ENCODE data around the gene ERF. TPM values are rescaled to one million over a fixed set of nuclear protein-coding genes. Genes with fewer than 3 reads are reported as not detected.
A peak's percentile ranks its signal among the peaks of the same experiment; 100 is the strongest.

The ERF gene
- total RNA-seq, 1 experiment from 2014 or later, result 17.0 TPM

GRCh38 chr19:42198676-42199439, 56.1 kb downstream of the ERF start:
- no peaks in the 10 kb centered on the region for H4K20me1 ChIP-seq (ENCODE audit: low read length)

More at GRCh38 chr19:42198676-42199439, 56.1 kb downstream of the ERF start:
- Histone ChIP-seq H2AFZ (ENCODE audit: low read length) (no peak overlapping the region), H3K79me2 (ENCODE audit: low read length) (peaks cover 27% of the 10 kb centered on the region; the same call in 1 of the 2 replicates), H3K9me3 (ENCODE audit: low read length) (no peaks in the 10 kb centered on the region), H3K4me3 (ENCODE audit: low read length) (no peak overlapping the region), H3K36me3 (ENCODE audit: low read depth, low read length) (peaks cover 3% of the 10 kb centered on the region; the same call in 1 of the 2 replicates), H3F3A (ENCODE audit: low read length, unreplicated experiment) (no peaks in the 10 kb centered on the region), H3K27ac (ENCODE audit: low read length) (no peak overlapping the region), H3K9me2 (replicated peaks; ENCODE audit: low read length) (no peaks in the 10 kb centered on the region), H3K4me2 (ENCODE audit: low read length) (no peak overlapping the region), H3K27me3 (ENCODE audit: low read length) (no peaks in the 10 kb centered on the region), H3K9ac (ENCODE audit: low read length) (no peak overlapping the region), H3K4me1 (ENCODE audit: insufficient read depth, low read length) (peaks cover 4% of the 10 kb centered on the region)
- CTCF ChIA-PET, result no interaction called here
- BruUV-seq (replicated peaks), result TSS peak; percentile 20
- ATAC-seq, result no peak
- POLR2A ChIA-PET (ENCODE audit: unreplicated experiment), result interaction anchor here (0.6 kb wide), 1 partner anchor 44 kb away, joined by 3 read pairs; the partner anchor contains the start of gene GSK3A
- intact Hi-C loops (cut with micrococcal nuclease), result no loop called here
- no peak for DNase-seq
- TF ChIP-seq EZH2 (IDR thresholded peaks at IDR 0.05; ENCODE audit: low read length, unreplicated experiment) (no peak), EZH2phosphoT487 (IDR thresholded peaks at IDR 0.05; ENCODE audit: borderline replicate concordance, low read length) (no peak), CTCF (conservative IDR thresholded peaks at IDR 0.05; ENCODE audit: low read depth, low read length) (no peak)

Other genes with a start within 250 kb of the ERF start
- 0.12 TPM in 1 of 2 replicates, not detected in the other for gene GRIK5, start 184.9 kb downstream of the ERF start, total RNA-seq (2014; rRNA removed)
- gene ZNF574, start 179.0 kb downstream of the ERF start, total RNA-seq (2014; rRNA removed), result 14.4 and 15.2 TPM in 2 replicates
- 1.4 and 2.4 TPM in 2 replicates for gene POU2F2, start 122.7 kb downstream of the ERF start, total RNA-seq (2014; rRNA removed)
- 34.4 and 38.2 TPM in 2 replicates for gene DEDD2, start 37.5 kb downstream of the ERF start, total RNA-seq (2014; rRNA removed)
- gene ZNF526, start 34.8 kb downstream of the ERF start, total RNA-seq (2014; rRNA removed), result 5.1 and 6.1 TPM in 2 replicates
- 25.0 and 29.0 TPM in 2 replicates for gene GSK3A, start 12.5 kb downstream of the ERF start, total RNA-seq (2014; rRNA removed)
- 9.8 and 21.4 TPM in 2 replicates for gene CIC, start 14.1 kb upstream of the ERF start, total RNA-seq (2014; rRNA removed)
- not detected in 2 replicates for gene PRR19, start 47.0 kb upstream of the ERF start, total RNA-seq (2014; rRNA removed)
- gene PAFAH1B3, start 47.5 kb upstream of the ERF start, total RNA-seq (2014; rRNA removed), result not detected in 2 replicates
- gene TMEM145, start 58.2 kb upstream of the ERF start, total RNA-seq (2014; rRNA removed), result 0.29 and 0.69 TPM in 2 replicates
- gene MEGF8, start 70.5 kb upstream of the ERF start, total RNA-seq (2014; rRNA removed), result 7.7 and 12.2 TPM in 2 replicates
- 4.1 and 4.5 TPM in 2 replicates for gene CNFN, start 135.2 kb upstream of the ERF start, total RNA-seq (2014; rRNA removed)
- 2.1 and 3.7 TPM in 2 replicates for gene LIPE, start 172.3 kb upstream of the ERF start, total RNA-seq (2014; rRNA removed)
- gene CXCL17, start 187.8 kb upstream of the ERF start, total RNA-seq (2014; rRNA removed), result 0.98 TPM in 1 of 2 replicates, not detected in the other

Measured in PC-3 (cell line).